Suppressor macrophage treated with lipopolysaccharide for 4 hours (primary cell): ENCODE results near the gene PABPN1L.

ENCODE experiments used
- DNase-seq: peaks from one replicate; pipeline ENCODE4 v3.0.0-alpha.2; 2020

The PABPN1L gene

GRCh38 chr16:88866151-88866920, at the start of gene PABPN1L:
Gene PABPN1L, minus strand, starts transcription at chr16:88866660. Its CDS starts 54 bp downstream, at chr16:88866606.
- DNase-seq = no peak

DNA sequence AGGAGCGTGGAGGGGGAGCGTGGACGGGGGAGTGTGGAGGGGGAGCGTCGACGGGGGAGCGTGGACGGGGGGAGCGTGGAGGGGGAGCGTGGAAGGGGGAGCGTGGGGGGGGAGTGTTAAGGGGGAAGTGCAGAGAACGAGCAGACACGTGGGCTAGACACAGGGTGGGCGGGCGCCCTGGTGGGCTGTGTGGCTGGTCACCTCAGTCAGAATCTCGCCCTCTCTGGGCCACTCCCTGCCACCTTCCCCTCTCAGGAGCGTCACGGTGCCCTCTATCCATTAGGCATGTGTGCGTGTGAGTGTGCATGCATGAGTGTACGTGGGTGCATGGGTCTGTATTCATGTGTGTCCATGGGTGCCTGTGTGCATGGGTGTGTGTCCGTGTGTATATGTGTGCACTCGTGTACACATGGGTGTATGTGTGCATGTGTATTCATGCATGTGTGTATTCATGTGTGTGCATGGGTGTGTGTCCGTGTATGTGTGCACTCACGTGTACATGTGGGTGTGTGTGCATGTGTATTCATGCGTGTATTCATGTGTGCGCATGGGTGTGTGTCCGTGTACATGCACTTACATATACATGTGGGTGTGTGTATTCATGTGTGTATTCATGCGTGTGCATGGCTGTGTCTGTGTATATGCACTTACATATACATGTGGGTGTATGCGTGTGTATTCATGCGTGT, 49.3 kb upstream of the PABPN1L start:
- DNase-seq = no peak

- DNase-seq = no peak
Measured at GRCh38 chr16:88914750-88915368, 48.4 kb upstream of the PABPN1L start.

DNA sequence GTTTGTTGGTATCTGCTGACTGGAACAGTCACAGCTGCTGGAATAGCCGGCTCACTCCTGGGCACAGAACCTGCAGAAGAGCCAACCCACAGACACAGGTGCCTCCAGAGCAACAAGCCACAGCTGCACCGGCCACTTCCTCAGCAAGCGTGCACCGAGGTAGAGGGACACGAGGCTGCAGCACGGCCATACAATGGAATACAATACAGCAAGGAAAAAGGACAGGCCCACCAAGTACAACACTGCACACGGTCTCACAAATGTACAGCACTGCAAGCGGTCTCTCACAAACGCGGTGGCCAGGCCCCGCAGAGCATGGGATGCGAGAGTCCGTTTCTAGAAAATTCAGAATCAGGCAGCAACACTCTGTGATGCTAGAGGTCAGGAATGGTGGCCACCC, 47.4 kb upstream of the PABPN1L start:
- DNase-seq = no peak

DNA sequence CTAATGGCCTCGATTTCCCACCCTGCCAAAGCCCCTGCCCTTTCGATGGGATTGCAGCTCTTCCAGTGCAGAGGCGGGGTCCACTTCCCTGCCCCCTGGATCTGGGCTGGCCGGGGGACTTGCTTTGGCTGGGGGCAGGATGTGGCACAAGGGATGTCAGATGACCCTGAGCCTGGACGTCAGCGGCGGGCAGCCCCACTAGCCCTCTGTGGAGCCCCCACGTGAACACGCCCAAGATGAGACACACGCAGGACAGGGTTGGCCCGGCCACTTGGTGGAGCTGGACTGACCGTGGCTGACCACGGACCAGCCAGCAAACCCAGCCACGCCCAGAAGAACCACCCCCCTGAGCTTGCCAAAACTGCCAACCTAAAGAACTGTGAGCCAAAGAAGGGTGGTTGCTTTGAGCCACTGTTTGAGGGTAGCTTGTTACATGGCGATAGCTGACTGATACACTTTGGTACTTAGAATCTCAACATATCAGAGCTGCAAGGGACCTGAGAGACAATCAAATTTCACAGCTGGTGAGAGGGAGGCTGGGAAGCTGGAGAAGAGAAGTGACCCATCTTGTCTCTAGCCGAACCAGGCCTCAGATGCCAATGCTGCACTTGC, 46.6 kb upstream of the PABPN1L start:
- DNase-seq = no peak

GRCh38 chr16:88912556-88912955, 46.1 kb upstream of the PABPN1L start:
- no peak for DNase-seq

- DNase-seq = no peak
Measured at GRCh38 chr16:88911946-88912310, 45.5 kb upstream of the PABPN1L start.

DNA sequence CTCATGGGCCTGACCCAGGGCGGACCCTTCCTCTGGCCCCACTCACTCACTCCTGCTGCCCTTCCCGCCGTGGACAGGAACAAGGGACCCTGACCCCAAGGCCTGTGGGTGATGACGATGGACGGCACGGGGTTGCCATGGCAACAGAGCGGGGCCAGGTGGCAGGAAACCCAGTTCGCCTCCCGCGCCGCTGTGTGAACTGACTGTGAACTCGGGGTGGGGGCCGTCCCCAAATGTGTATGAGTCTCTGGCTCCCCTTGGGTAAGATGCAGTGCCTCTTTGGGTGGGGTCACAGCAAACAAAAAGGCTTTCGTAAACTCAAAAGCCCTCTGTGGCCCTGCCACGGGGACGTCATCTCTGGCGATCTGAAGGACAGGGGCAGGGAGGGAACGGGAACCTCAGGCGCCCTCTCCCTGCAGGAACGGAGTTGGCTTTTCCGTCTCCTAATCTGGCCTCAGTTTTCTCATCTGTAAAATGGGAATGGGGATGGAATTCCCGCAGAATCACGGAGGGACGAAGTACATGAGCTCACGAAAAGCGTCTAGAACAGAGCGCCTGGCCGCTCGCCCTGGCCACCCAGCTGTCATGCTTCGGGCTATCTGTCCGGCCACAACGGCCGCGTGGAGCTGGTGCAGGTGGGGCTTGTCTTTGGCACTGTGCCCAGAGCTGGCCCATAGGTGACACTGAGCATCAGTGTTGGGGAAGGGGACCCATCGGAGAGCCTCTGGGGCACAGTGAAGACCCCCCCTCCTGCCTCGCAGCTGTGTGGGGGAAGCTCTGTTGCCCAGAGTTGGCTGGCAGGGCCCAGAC, 44.9 kb upstream of the PABPN1L start:
- DNase-seq = no peak

GRCh38 chr16:88910284-88911135, 44.0 kb upstream of the PABPN1L start:
- DNase-seq = no peak

DNA sequence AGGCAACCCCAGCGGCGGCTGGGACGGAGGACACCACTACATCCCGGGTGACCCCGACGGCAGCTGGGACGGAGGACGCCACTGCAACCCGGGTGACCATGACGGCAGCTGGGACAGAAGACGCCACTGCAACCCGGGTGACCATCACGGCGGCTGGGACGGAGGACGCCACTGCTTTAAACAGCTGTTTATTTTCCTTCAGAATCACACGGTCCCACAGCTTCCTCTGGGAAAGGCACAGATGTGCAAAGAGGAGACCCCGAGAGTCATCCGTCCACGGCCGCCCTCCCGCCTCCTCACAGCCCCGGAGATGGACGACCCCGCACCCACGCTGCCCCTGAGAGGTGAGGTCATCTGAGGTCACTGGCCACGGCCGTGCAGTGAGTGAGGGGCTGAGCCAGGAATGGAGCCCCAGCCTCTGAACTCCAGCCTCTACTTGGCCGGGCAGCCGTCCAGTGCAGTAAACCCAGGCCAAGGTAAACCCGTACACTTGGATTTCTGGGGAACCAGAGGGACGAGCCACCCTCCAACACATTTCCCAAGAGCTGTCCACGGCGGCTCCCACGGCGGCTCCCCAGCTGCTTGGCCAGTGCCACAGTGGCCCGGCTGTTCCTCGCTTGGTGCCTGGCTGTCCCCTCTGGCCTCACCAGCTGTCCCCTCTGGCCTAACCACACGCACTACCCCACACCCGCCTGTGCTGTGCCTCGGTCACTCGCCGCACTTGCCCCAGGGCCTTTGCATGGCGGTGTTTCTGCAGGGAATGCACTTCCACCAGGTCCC, 43.2 kb upstream of the PABPN1L start:
- DNase-seq = no peak

GRCh38 chr16:88908307-88908706, 41.8 kb upstream of the PABPN1L start:
- no peak for DNase-seq

DNA sequence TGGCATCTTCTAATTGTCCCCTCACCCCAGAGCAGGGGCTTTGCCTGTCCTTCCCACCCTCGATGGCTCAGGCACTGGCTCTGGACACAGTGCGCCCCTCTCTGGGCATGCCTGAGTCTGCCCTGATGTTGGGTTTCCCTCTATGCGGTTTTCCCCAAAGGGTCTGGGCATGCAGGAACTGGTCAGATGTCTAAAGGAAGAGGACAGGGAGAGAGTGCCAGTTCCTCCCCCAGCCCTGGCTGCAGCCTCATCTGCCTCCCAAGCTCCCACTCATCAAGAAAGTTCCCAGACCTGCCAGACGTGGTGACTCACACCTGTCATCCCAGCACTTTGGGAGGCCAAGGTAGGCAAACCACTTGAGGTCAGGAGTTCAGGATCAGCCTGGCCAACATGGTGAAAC, 41.3 kb upstream of the PABPN1L start:
- DNase-seq = no peak

GRCh38 chr16:88906535-88907105, 40.2 kb upstream of the PABPN1L start:
- DNase-seq = no peak

DNA sequence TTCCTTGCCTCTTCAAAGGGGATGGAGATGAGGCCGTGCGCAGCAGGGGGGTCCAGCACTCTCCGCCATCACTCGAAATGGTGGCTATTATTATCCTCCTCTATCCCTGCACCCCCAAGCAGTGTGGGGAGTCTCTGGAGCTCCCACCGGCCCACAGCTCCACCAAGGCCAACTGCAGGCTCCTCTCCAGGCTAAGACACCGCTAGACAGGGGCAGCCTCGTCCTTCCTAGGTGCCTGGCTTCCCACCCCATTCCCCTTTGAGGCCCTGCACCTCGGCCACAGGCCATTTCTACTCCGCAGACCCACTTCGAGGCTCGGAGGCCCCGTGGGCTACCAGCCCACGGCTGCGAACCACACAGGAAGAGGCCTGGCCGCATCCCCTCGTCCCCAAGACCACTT, 39.6 kb upstream of the PABPN1L start:
- no peak for DNase-seq

DNA sequence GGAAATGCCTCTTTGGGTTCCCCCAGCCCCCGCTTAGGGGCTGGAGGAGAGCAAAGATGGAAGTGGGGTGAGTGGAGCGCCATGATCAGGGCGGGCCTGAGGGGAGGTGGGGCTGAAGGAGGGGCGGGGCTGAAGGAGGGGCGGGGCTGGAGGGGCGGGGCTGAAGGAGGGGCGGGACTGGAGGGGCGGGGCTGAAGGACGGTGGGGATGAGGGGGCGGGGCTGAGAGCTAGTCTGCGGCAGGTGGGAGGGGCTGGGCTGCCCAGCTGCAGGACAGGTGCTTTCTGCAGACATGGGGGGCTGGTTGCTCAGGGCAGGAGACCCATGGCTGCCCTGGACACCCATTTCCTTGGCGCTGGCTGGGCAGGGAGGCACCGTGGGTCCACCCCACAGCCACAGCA, 39.1 kb upstream of the PABPN1L start:
- DNase-seq = no peak

- DNase-seq = no peak
Measured at GRCh38 chr16:88904676-88905365, 38.4 kb upstream of the PABPN1L start.

GRCh38 chr16:88903267-88903666, 36.8 kb upstream of the PABPN1L start:
- no peak for DNase-seq

- DNase-seq = no peak
Measured at GRCh38 chr16:88902744-88903143, 36.3 kb upstream of the PABPN1L start.

- no peak for DNase-seq
Measured at GRCh38 chr16:88901718-88902337, 35.4 kb upstream of the PABPN1L start.

DNA sequence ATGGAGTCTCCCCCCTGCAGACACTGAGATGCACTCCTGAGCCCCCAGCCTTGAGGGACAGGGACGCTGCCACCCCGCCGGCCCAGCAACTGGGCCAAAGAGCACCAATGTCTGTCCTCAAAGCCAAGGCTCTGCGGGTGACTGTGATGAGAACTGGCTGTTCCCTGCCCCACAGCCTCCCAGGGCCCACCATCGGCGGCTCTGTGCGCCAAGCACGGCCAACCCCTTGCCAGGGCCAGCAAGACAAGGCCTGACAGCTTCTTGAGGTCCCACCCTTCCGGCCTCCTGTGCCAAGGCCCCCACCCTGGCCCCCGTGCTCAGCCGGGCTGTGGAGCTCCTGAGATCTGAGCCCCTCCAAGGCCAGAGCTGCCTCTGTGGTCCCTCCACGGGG, 34.2 kb upstream of the PABPN1L start:
- no peak for DNase-seq
